Bronchial epithelial cell (primary cell): ENCODE results near the gene SLC2A9. TPM values are rescaled to one million over a fixed set of nuclear protein-coding genes. Genes with fewer than 3 reads are reported as not detected.
A peak's percentile ranks its signal among the peaks of the same experiment; 100 is the strongest.

Experiments
- DNase-seq: peaks from one replicate; pipeline ENCODE4 v3.0.0-alpha.2; 2010; ENCODE audit warnings: low read depth
- FAIRE-seq: peaks from 2 replicates; lab custom pipeline; 2011; peaks lifted over from hg19 to GRCh38; lab: Jason Lieb, UNC
- H3K27me3 ChIP-seq: 2 replicates; pipeline ENCODE4 v1.5.1; 2011; ENCODE audit warnings: low read length; ENCODE audit not compliant: control insufficient read depth, insufficient read depth
- H3K36me3 ChIP-seq: 2 replicates; pipeline ENCODE4 v1.5.1; 2011; ENCODE audit warnings: low read length; ENCODE audit not compliant: control insufficient read depth, insufficient read depth
- H3K4me3 ChIP-seq: 2 replicates; pipeline ENCODE4 v1.5.1; 2011; ENCODE audit warnings: mild to moderate bottlenecking, low read depth, low read length, control low read depth
- CTCF ChIP-seq: IDR thresholded peaks from 2 replicates; pipeline ENCODE4 v1.5.1; 2011; ENCODE audit warnings: mild to moderate bottlenecking, moderate library complexity, low read length, control low read depth, inconsistent platforms; ENCODE audit not compliant: insufficient read depth, severe bottlenecking
- total RNA-seq: library from RNA; depleted of rRNA; stranded (reverse); fragments of >200 nt; gene quantifications from 2 replicates; pipeline ENCODE4 v1.2.1, GENCODE V29; 2014

Gene SLC2A9
- total RNA-seq, 1 donor from 2014 or later = 29.7 TPM

- no peak for TF ChIP-seq CTCF
- Histone ChIP-seq H3K4me3 (no peak overlapping the region), H3K27me3 (no peaks in the 10 kb centered on the region), H3K36me3 (no peaks in the 10 kb centered on the region)
- no peak for DNase-seq
- FAIRE-seq = no peak
Measured at GRCh38 chr4:10040049-10040892, 19.0 kb upstream of the SLC2A9 start.

GRCh38 chr4:10036807-10037342 is 15.6 kb upstream of the SLC2A9 start:
- no peaks in the 10 kb centered on the region for H3K36me3 ChIP-seq
- TF ChIP-seq CTCF = no peak
- no peak overlapping the region for H3K4me3 ChIP-seq
- no peak for FAIRE-seq
- DNase-seq = no peak
- H3K27me3 ChIP-seq = no peaks in the 10 kb centered on the region

- FAIRE-seq = peak; percentile 55
- Histone ChIP-seq H3K4me3 (no peak overlapping the region), H3K36me3 (no peaks in the 10 kb centered on the region), H3K27me3 (no peaks in the 10 kb centered on the region)
- no peak for DNase-seq
- no peak for TF ChIP-seq CTCF
Measured at GRCh38 chr4:10035130-10035529, 13.8 kb upstream of the SLC2A9 start.

- Histone ChIP-seq H3K36me3 (no peaks in the 10 kb centered on the region), H3K27me3 (no peaks in the 10 kb centered on the region), H3K4me3 (no peak overlapping the region)
- no peak for TF ChIP-seq CTCF
- peak; percentile 91 for FAIRE-seq
- DNase-seq = no peak
Measured at GRCh38 chr4:10034612-10035104, 13.4 kb upstream of the SLC2A9 start.

- FAIRE-seq (no peak), DNase-seq (no peak)
- H3K4me3 ChIP-seq = no peak overlapping the region
- TF ChIP-seq CTCF = no peak
- H3K36me3 ChIP-seq = no peaks in the 10 kb centered on the region
- no peaks in the 10 kb centered on the region for H3K27me3 ChIP-seq
Measured at GRCh38 chr4:10034136-10034535, 12.8 kb upstream of the SLC2A9 start.
